Dendritic cell treated with granulocyte-macrophage colony-stimulating factor and Interleukin-4, amounts not matched to agents 40 ng/mL and 50 ng/mL, for 4 days (primary cell): ENCODE data around the gene RHOU.

Experiments used
- H3K27ac Mint-ChIP-seq: one replicate; pipeline ENCODE4 v1.8.0; 2022; ENCODE audit warnings: mild to moderate bottlenecking, mixed read lengths
- H3K27me3 Mint-ChIP-seq: one replicate; pipeline ENCODE4 v1.8.0; 2022; ENCODE audit warnings: mild to moderate bottlenecking, mixed read lengths
- H3K36me3 Mint-ChIP-seq: one replicate; pipeline ENCODE4 v1.8.0; 2022; ENCODE audit warnings: low read depth, mixed read lengths
- H3K4me1 Mint-ChIP-seq: one replicate; pipeline ENCODE4 v1.8.0; 2022; ENCODE audit warnings: low read depth, mixed read lengths
- H3K4me3 Mint-ChIP-seq: one replicate; pipeline ENCODE4 v1.8.0; 2022; ENCODE audit warnings: mild to moderate bottlenecking, moderate library complexity, mixed read lengths
- H3K9me3 Mint-ChIP-seq: one replicate; pipeline ENCODE4 v1.8.0; 2022; ENCODE audit warnings: mixed read lengths
- intact Hi-C: fragments of 100-400 bp; cut with micrococcal nuclease; formaldehyde crosslinking; loops from one replicate; pipeline ENCODE4 v1.15.0; 2022

RHOU gene

GRCh38 chr1:228744356-228744755 is 9.1 kb downstream of the RHOU start:
- H3K36me3 Mint-ChIP-seq, result peaks cover 66% of the 10 kb centered on the region
- H3K27me3 Mint-ChIP-seq, result peaks cover 3% of the 10 kb centered on the region
- H3K4me3 Mint-ChIP-seq, result no peak overlapping the region
- no peak overlapping the region for H3K27ac Mint-ChIP-seq
- H3K9me3 Mint-ChIP-seq, result no peaks in the 10 kb centered on the region
- peaks cover 40% of the 10 kb centered on the region for H3K4me1 Mint-ChIP-seq
- intact Hi-C loops, result no loop called here

GRCh38 chr1:228744918-228745317 is 9.6 kb downstream of the RHOU start:
- peaks cover 3% of the 10 kb centered on the region for H3K27me3 Mint-ChIP-seq
- H3K36me3 Mint-ChIP-seq, result peaks cover 61% of the 10 kb centered on the region
- H3K9me3 Mint-ChIP-seq, result no peaks in the 10 kb centered on the region
- peaks cover 34% of the 10 kb centered on the region for H3K4me1 Mint-ChIP-seq
- H3K27ac Mint-ChIP-seq, result no peak overlapping the region
- H3K4me3 Mint-ChIP-seq, result no peak overlapping the region
- intact Hi-C loops, result no loop called here

GRCh38 chr1:228745497-228745896 is 10.2 kb downstream of the RHOU start:
- Mint-ChIP-seq H3K27me3 (peaks cover 5% of the 10 kb centered on the region), H3K4me1 (peaks cover 30% of the 10 kb centered on the region), H3K4me3 (no peak overlapping the region), H3K9me3 (no peaks in the 10 kb centered on the region), H3K36me3 (peaks cover 55% of the 10 kb centered on the region), H3K27ac (no peak overlapping the region)
- intact Hi-C loops, result no loop called here

- Mint-ChIP-seq H3K4me1 (peaks cover 27% of the 10 kb centered on the region), H3K27me3 (peaks cover 8% of the 10 kb centered on the region), H3K36me3 (peaks cover 37% of the 10 kb centered on the region), H3K4me3 (no peak overlapping the region), H3K9me3 (no peaks in the 10 kb centered on the region), H3K27ac (no peak overlapping the region)
- intact Hi-C loops, result no loop called here
These were observed 12.1 kb downstream of the RHOU start for GRCh38 chr1:228747301-228747935.

GRCh38 chr1:228748029-228748428 is 12.8 kb downstream of the RHOU start:
- H3K4me3 Mint-ChIP-seq, result no peak overlapping the region
- H3K27ac Mint-ChIP-seq, result no peak overlapping the region
- H3K36me3 Mint-ChIP-seq, result peaks cover 31% of the 10 kb centered on the region
- H3K4me1 Mint-ChIP-seq, result peaks cover 22% of the 10 kb centered on the region
- peaks cover 8% of the 10 kb centered on the region for H3K27me3 Mint-ChIP-seq
- intact Hi-C loops, result no loop called here
- no peaks in the 10 kb centered on the region for H3K9me3 Mint-ChIP-seq

- Mint-ChIP-seq H3K36me3 (peaks cover 27% of the 10 kb centered on the region), H3K27ac (no peak overlapping the region), H3K27me3 (peaks cover 8% of the 10 kb centered on the region), H3K9me3 (no peaks in the 10 kb centered on the region), H3K4me3 (no peak overlapping the region), H3K4me1 (peaks cover 20% of the 10 kb centered on the region)
- intact Hi-C loops, result no loop called here
These were observed 13.2 kb downstream of the RHOU start for GRCh38 chr1:228748431-228748830.

- Mint-ChIP-seq H3K9me3 (no peaks in the 10 kb centered on the region), H3K27ac (no peak overlapping the region), H3K4me3 (no peak overlapping the region), H3K4me1 (peaks cover 22% of the 10 kb centered on the region), H3K27me3 (peaks cover 12% of the 10 kb centered on the region), H3K36me3 (peaks cover 14% of the 10 kb centered on the region)
- intact Hi-C loops, result no loop called here
These were observed 14.5 kb downstream of the RHOU start for GRCh38 chr1:228749765-228750164.

- Mint-ChIP-seq H3K27me3 (peaks cover 24% of the 10 kb centered on the region), H3K9me3 (no peaks in the 10 kb centered on the region), H3K4me1 (peaks cover 27% of the 10 kb centered on the region), H3K36me3 (peaks cover 7% of the 10 kb centered on the region), H3K4me3 (no peak overlapping the region), H3K27ac (no peak overlapping the region)
- intact Hi-C loops, result no loop called here
These were observed 15.6 kb downstream of the RHOU start for GRCh38 chr1:228750915-228751314.

- peaks cover 27% of the 10 kb centered on the region for H3K4me1 Mint-ChIP-seq
- intact Hi-C loops, result no loop called here
- peaks cover 5% of the 10 kb centered on the region for H3K36me3 Mint-ChIP-seq
- H3K27me3 Mint-ChIP-seq, result peaks cover 30% of the 10 kb centered on the region
- H3K4me3 Mint-ChIP-seq, result no peak overlapping the region
- H3K27ac Mint-ChIP-seq, result no peak overlapping the region
- H3K9me3 Mint-ChIP-seq, result no peaks in the 10 kb centered on the region
These were observed 16.2 kb downstream of the RHOU start for GRCh38 chr1:228751360-228752098.

- peaks cover 34% of the 10 kb centered on the region for H3K27me3 Mint-ChIP-seq
- no peak overlapping the region for H3K4me3 Mint-ChIP-seq
- no peaks in the 10 kb centered on the region for H3K9me3 Mint-ChIP-seq
- no peaks in the 10 kb centered on the region for H3K36me3 Mint-ChIP-seq
- no peak overlapping the region for H3K27ac Mint-ChIP-seq
- intact Hi-C loops, result no loop called here
- peaks cover 27% of the 10 kb centered on the region for H3K4me1 Mint-ChIP-seq
These were observed 17.0 kb downstream of the RHOU start for GRCh38 chr1:228752258-228752657.

GRCh38 chr1:228752675-228753265 is 17.5 kb downstream of the RHOU start:
- no peaks in the 10 kb centered on the region for H3K9me3 Mint-ChIP-seq
- no peaks in the 10 kb centered on the region for H3K36me3 Mint-ChIP-seq
- peaks cover 34% of the 10 kb centered on the region for H3K27me3 Mint-ChIP-seq
- H3K4me3 Mint-ChIP-seq, result no peak overlapping the region
- intact Hi-C loops, result no loop called here
- H3K4me1 Mint-ChIP-seq, result peaks cover 27% of the 10 kb centered on the region
- no peak overlapping the region for H3K27ac Mint-ChIP-seq

- Mint-ChIP-seq H3K4me1 (peaks cover 27% of the 10 kb centered on the region), H3K9me3 (no peaks in the 10 kb centered on the region), H3K27me3 (peaks cover 36% of the 10 kb centered on the region), H3K27ac (no peak overlapping the region), H3K36me3 (no peaks in the 10 kb centered on the region), H3K4me3 (no peak overlapping the region)
- intact Hi-C loops, result no loop called here
These were observed 18.0 kb downstream of the RHOU start for GRCh38 chr1:228753287-228753686.

- no peak overlapping the region for H3K4me3 Mint-ChIP-seq
- H3K27ac Mint-ChIP-seq, result no peak overlapping the region
- H3K9me3 Mint-ChIP-seq, result no peaks in the 10 kb centered on the region
- peaks cover 27% of the 10 kb centered on the region for H3K4me1 Mint-ChIP-seq
- H3K27me3 Mint-ChIP-seq, result peaks cover 40% of the 10 kb centered on the region
- H3K36me3 Mint-ChIP-seq, result no peaks in the 10 kb centered on the region
- intact Hi-C loops, result no loop called here
These were observed 18.6 kb downstream of the RHOU start for GRCh38 chr1:228753786-228754360.

- H3K9me3 Mint-ChIP-seq, result no peaks in the 10 kb centered on the region
- no peak overlapping the region for H3K4me3 Mint-ChIP-seq
- H3K36me3 Mint-ChIP-seq, result no peaks in the 10 kb centered on the region
- H3K4me1 Mint-ChIP-seq, result peaks cover 27% of the 10 kb centered on the region
- no peak overlapping the region for H3K27ac Mint-ChIP-seq
- peaks cover 40% of the 10 kb centered on the region for H3K27me3 Mint-ChIP-seq
- intact Hi-C loops, result no loop called here
These were observed 19.5 kb downstream of the RHOU start for GRCh38 chr1:228754646-228755268.
